Left ventricle myocardium inferior (tissue), 1 donor: ENCODE results near the gene MS4A14. TPM values are rescaled to one million over a fixed set of nuclear protein-coding genes. Genes with fewer than 3 reads are reported as not detected.

ENCODE experiments used
- DNase-seq: peaks from one replicate; pipeline ENCODE4 v3.0.0-alpha.2; 2020
- H3K27ac ChIP-seq: fragments of 200-600 bp; replicated peaks from 2 replicates; pipeline ENCODE4 v1.8.0; 2021
- H3K27me3 ChIP-seq: fragments of 200-600 bp; 2 replicates; pipeline ENCODE4 v1.8.0; 2021; ENCODE audit warnings: low read depth
- H3K36me3 ChIP-seq: fragments of 200-600 bp; 2 replicates; pipeline ENCODE4 v1.8.0; 2021
- H3K4me1 ChIP-seq: fragments of 200-600 bp; 2 replicates; pipeline ENCODE4 v1.8.0; 2021
- H3K4me3 ChIP-seq: fragments of 200-600 bp; 2 replicates; pipeline ENCODE4 v1.8.0; 2021; ENCODE audit warnings: mild to moderate bottlenecking, moderate library complexity
- H3K9me3 ChIP-seq: fragments of 200-600 bp; replicated peaks from 2 replicates; pipeline ENCODE4 v1.8.0; 2021
- CTCF ChIP-seq: fragments of 200-600 bp; IDR thresholded peaks from 2 replicates; pipeline ENCODE4 v1.8.0; 2021; ENCODE audit warnings: antibody characterized with exemption, mild to moderate bottlenecking, borderline replicate concordance
- intact Hi-C: fragments of 100-400 bp; cut with micrococcal nuclease; formaldehyde crosslinking; loops from one replicate; pipeline ENCODE4 v1.11.0; 2022
- total RNA-seq: library from RNA; stranded (reverse); fragmentation: NEBNext Ultra II Directional; extraction: Animal tissue kit (Norgen Biotek cat#: 25700); gene quantifications from one replicate; pipeline ENCODE4 v1.2.1, GENCODE V29; 2021
- donor health status: DM: no; HTN: yes; CAD: no; lungs with severe emphysema.

Gene MS4A14
- total RNA-seq, 1 donor from 2014 or later, result 1.1 TPM

DNA sequence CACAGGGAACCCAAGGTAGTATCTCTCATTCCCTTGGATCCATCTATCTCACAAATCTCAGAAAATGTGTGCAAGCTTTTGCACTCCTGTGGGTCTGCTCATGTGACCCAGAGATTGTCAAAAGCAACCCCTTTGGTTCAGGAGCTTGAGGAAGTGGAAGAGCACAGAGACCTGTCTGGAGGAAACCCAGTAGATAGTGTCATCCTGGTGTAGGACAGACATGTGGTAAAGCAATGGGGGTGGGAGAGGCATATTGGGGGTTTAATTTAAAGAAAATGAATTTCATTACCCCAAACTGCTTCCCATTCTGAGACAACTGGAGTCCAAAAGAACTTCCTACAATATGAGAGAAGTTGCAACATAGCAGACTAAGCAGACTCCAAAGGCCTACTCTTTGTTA, 5.8 kb upstream of the MS4A14 start:
- H3K9me3 ChIP-seq, result no peaks in the 10 kb centered on the region
- H3K27me3 ChIP-seq, result peaks cover 7% of the 10 kb centered on the region
- H3K4me3 ChIP-seq, result no peak overlapping the region
- H3K4me1 ChIP-seq, result no peaks in the 10 kb centered on the region
- DNase-seq, result no peak
- no peak for TF ChIP-seq CTCF
- no peak overlapping the region for H3K27ac ChIP-seq
- intact Hi-C loops, result no loop called here
- no peaks in the 10 kb centered on the region for H3K36me3 ChIP-seq

GRCh38 chr11:60392361-60392760, 3.9 kb upstream of the MS4A14 start:
- H3K27me3 ChIP-seq, result peaks cover 4% of the 10 kb centered on the region
- no peak overlapping the region for H3K4me3 ChIP-seq
- no peaks in the 10 kb centered on the region for H3K36me3 ChIP-seq
- no peaks in the 10 kb centered on the region for H3K4me1 ChIP-seq
- H3K27ac ChIP-seq, result no peak overlapping the region
- no peaks in the 10 kb centered on the region for H3K9me3 ChIP-seq
- intact Hi-C loops, result no loop called here
- TF ChIP-seq CTCF, result no peak
- no peak for DNase-seq

GRCh38 chr11:60393016-60393415, 3.2 kb upstream of the MS4A14 start:
- intact Hi-C loops, result no loop called here
- Histone ChIP-seq H3K9me3 (no peaks in the 10 kb centered on the region), H3K36me3 (no peaks in the 10 kb centered on the region), H3K4me1 (no peaks in the 10 kb centered on the region), H3K27me3 (peaks cover under 1% of the 10 kb centered on the region), H3K4me3 (no peak overlapping the region), H3K27ac (no peak overlapping the region)
- no peak for DNase-seq
- no peak for TF ChIP-seq CTCF

DNA sequence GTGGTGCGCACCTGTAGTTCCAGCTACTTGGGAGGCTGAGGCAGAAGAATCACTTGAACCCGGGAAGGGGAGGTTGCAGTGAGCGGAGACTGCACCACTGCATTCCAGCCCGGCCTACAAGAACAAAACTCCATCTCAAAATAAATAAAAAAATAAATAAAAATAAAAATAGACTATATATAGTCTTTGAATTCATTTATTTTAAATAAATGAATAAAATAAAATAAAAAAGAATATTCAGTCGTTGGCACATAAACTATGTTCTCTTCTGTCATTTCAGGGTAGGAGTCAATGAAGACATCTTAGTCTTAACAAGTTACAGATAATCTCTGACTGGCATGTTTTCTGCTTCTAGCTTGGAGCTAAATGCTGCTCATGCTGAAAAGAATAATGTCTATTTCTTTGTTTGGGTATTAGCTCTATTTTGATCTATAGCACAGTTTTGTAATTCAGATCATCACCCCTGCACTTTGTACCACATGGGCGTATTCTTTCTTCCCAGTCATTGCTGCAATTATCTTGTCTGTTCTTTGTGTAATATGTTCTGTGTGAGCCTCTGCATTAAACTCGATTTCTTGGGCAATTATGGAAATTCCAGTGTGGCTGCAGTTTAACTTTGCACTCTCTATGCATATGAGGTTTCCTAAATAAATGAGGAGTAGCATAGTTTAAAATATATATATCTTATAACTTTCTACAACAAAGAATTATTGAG, 1.4 kb upstream of the MS4A14 start:
- Histone ChIP-seq H3K4me1 (no peaks in the 10 kb centered on the region), H3K9me3 (no peaks in the 10 kb centered on the region), H3K27me3 (no peaks in the 10 kb centered on the region), H3K27ac (no peak overlapping the region), H3K36me3 (no peaks in the 10 kb centered on the region), H3K4me3 (no peak overlapping the region)
- DNase-seq, result no peak
- intact Hi-C loops, result no loop called here
- TF ChIP-seq CTCF, result no peak

GRCh38 chr11:60396799-60397198, 540 bp downstream of the MS4A14 start:
- no peak for TF ChIP-seq CTCF
- intact Hi-C loops, result no loop called here
- Histone ChIP-seq H3K9me3 (no peaks in the 10 kb centered on the region), H3K27me3 (no peaks in the 10 kb centered on the region), H3K4me1 (no peaks in the 10 kb centered on the region), H3K27ac (no peak overlapping the region), H3K4me3 (no peak overlapping the region), H3K36me3 (no peaks in the 10 kb centered on the region)
- no peak for DNase-seq
